DND-41 (cell line): ENCODE measurements around the gene DNAJB1.

Experiments
- ATAC-seq: fragments of 200-7000 bp; cut with Tn5 transposase; 3 replicates; pipeline ENCODE4 v1.9.1; 2021; ENCODE audit warnings: low read depth; ENCODE audit not compliant: insufficient read depth
- DNase-seq: peaks from one replicate; pipeline ENCODE4 v3.0.0-alpha.2; 2020
- H2AFZ ChIP-seq: 2 replicates; pipeline ENCODE4 v1.6.0; 2012; ENCODE audit warnings: low read depth, low read length
- H3K27ac ChIP-seq: 2 replicates; pipeline ENCODE4 v1.5.1; 2012; ENCODE audit warnings: low read length, inconsistent platforms
- H3K27me3 ChIP-seq: fragments of 200-600 bp; sonication (generic); 2 replicates; pipeline ENCODE4 v1.6.0; 2012; ENCODE audit warnings: low read length, mild to moderate bottlenecking, inconsistent platforms; ENCODE audit not compliant: insufficient read depth, poor library complexity
- H3K36me3 ChIP-seq: 2 replicates; pipeline ENCODE4 v1.5.1; 2012; ENCODE audit warnings: low read length, inconsistent platforms; ENCODE audit not compliant: insufficient read depth
- H3K4me1 ChIP-seq: 2 replicates; pipeline ENCODE4 v1.5.1; 2012; ENCODE audit warnings: mild to moderate bottlenecking, low read length; ENCODE audit not compliant: insufficient read depth
- H3K4me2 ChIP-seq: 2 replicates; pipeline ENCODE4 v1.6.0; 2012; ENCODE audit warnings: mild to moderate bottlenecking, moderate library complexity, low read length, inconsistent platforms; ENCODE audit not compliant: insufficient read depth
- H3K4me3 ChIP-seq, 2 experiments: fragments of 200-600 bp in 1 of 2; shearing (Covaris generic) in 1 of 2; 2 replicates each; pipeline ENCODE4 v1.5.1; 2012 to 2016; ENCODE audit warnings: inconsistent platforms in 2 of 2, low read length in 2 of 2, mild to moderate bottlenecking in 2 of 2, low read depth in 1 of 2, moderate library complexity in 1 of 2
- H3K79me2 ChIP-seq: 2 replicates; pipeline ENCODE4 v1.6.0; 2012; ENCODE audit warnings: low read length, inconsistent platforms; ENCODE audit not compliant: insufficient read depth
- H3K9ac ChIP-seq: 2 replicates; pipeline ENCODE4 v1.6.0; 2012; ENCODE audit warnings: low read depth, mild to moderate bottlenecking, inconsistent platforms, low read length, moderate library complexity
- H3K9me3 ChIP-seq: 2 replicates; pipeline ENCODE4 v1.5.1; 2012; ENCODE audit warnings: low read length, moderate library complexity, mild to moderate bottlenecking, inconsistent platforms; ENCODE audit not compliant: insufficient read depth, severe bottlenecking
- H4K20me1 ChIP-seq: 2 replicates; pipeline ENCODE4 v1.6.0; 2012; ENCODE audit warnings: low read length; ENCODE audit not compliant: insufficient read depth
- EZH2 ChIP-seq: IDR thresholded peaks from 3 replicates; pipeline ENCODE4 v1.6.1; 2012; ENCODE audit warnings: borderline replicate concordance, low read depth, mild to moderate bottlenecking, moderate library complexity, low read length, inconsistent platforms; ENCODE audit not compliant: severe bottlenecking
- TF ChIP-seq, protein P1 (sequence below): IDR thresholded peaks from 2 replicates; pipeline ENCODE4 v1.5.1; 2012; ENCODE audit warnings: borderline replicate concordance, low read length, moderate library complexity, mild to moderate bottlenecking; ENCODE audit not compliant: poor library complexity, severe bottlenecking; ENCODE audit errors: extremely low read depth

DNAJB1 gene

GRCh38 chr19:14560776-14561108 lies 42.5 kb upstream of the DNAJB1 start:
- H3K79me2 ChIP-seq, result peaks cover 65% of the 10 kb centered on the region
- no peak for TF ChIP-seq EZH2
- TF ChIP-seq, protein P1, sequence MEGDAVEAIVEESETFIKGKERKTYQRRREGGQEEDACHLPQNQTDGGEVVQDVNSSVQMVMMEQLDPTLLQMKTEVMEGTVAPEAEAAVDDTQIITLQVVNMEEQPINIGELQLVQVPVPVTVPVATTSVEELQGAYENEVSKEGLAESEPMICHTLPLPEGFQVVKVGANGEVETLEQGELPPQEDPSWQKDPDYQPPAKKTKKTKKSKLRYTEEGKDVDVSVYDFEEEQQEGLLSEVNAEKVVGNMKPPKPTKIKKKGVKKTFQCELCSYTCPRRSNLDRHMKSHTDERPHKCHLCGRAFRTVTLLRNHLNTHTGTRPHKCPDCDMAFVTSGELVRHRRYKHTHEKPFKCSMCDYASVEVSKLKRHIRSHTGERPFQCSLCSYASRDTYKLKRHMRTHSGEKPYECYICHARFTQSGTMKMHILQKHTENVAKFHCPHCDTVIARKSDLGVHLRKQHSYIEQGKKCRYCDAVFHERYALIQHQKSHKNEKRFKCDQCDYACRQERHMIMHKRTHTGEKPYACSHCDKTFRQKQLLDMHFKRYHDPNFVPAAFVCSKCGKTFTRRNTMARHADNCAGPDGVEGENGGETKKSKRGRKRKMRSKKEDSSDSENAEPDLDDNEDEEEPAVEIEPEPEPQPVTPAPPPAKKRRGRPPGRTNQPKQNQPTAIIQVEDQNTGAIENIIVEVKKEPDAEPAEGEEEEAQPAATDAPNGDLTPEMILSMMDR, result no peak
- DNase-seq (no peak), ATAC-seq (no peak)
- H2AFZ ChIP-seq, result no peak overlapping the region
- no peaks in the 10 kb centered on the region for H3K27me3 ChIP-seq
- peaks cover 31% of the 10 kb centered on the region for H3K36me3 ChIP-seq
- H3K4me3 ChIP-seq, result no peak overlapping the region
- H3K9ac ChIP-seq, result no peak overlapping the region
- H3K27ac ChIP-seq, result no peak overlapping the region
- no peaks in the 10 kb centered on the region for H3K9me3 ChIP-seq
- no peak overlapping the region for H3K4me2 ChIP-seq
- H4K20me1 ChIP-seq, result peaks cover 73% of the 10 kb centered on the region
- no peaks in the 10 kb centered on the region for H3K4me1 ChIP-seq

- no peak overlapping the region for H3K27ac ChIP-seq
- no peaks in the 10 kb centered on the region for H3K27me3 ChIP-seq
- no peaks in the 10 kb centered on the region for H3K4me1 ChIP-seq
- peaks cover 25% of the 10 kb centered on the region for H3K36me3 ChIP-seq
- ATAC-seq (no peak), DNase-seq (no peak)
- H2AFZ ChIP-seq, result no peak overlapping the region
- peaks cover 70% of the 10 kb centered on the region for H4K20me1 ChIP-seq
- peaks cover 69% of the 10 kb centered on the region for H3K79me2 ChIP-seq
- H3K9ac ChIP-seq, result no peak overlapping the region
- no peak overlapping the region for H3K4me2 ChIP-seq
- H3K9me3 ChIP-seq, result no peaks in the 10 kb centered on the region
- TF ChIP-seq, protein P1, result no peak
- no peak for TF ChIP-seq EZH2
- no peak overlapping the region for H3K4me3 ChIP-seq
Measured at GRCh38 chr19:14559916-14560775, 41.9 kb upstream of the DNAJB1 start.

DNA sequence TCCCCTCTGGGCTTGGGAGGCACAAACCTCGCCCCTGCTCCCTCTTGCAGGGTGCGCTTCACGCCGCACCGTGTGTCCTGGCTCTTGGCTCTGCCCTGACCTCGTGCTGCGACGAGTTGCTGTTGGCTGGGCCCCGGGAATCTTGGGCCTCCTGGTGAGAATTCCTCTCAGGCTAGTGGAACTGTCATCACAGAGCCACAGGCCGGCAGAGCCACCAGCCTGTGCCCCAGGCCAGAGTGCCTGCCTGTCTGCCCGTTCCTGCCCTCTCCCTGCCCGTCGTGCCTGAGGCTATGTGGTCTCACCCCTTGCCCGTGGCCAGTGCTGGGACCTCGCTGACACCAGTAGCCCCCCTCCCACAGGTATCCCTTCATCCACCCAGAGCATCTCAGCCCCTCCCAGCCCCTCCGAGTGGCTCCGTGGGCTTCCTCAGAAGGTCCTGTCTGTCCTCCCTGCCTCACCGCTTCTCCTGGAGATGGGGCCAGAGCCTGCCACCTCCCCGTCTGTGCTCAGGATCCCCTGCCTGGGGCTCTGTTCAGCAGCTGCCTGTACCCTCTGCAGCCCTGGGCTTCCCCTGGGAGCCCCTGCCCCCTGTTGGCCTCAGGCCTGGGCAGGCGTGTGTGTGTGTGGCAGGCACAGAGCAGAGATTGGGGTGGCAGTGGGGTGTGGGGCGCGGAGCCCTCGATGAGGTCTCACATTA lies 40.3 kb upstream of the DNAJB1 start:
- TF ChIP-seq EZH2, result no peak
- TF ChIP-seq, protein P1, result no peak
- no peak overlapping the region for H3K4me3 ChIP-seq
- H3K9ac ChIP-seq, result no peak overlapping the region
- peaks cover 12% of the 10 kb centered on the region for H3K36me3 ChIP-seq
- ATAC-seq, result no peak
- no peaks in the 10 kb centered on the region for H3K27me3 ChIP-seq
- no peak overlapping the region for H3K27ac ChIP-seq
- DNase-seq, result no peak
- peaks cover 84% of the 10 kb centered on the region for H3K79me2 ChIP-seq
- H3K4me2 ChIP-seq, result no peak overlapping the region
- no peak overlapping the region for H2AFZ ChIP-seq
- H4K20me1 ChIP-seq, result peaks cover 78% of the 10 kb centered on the region
- H3K4me1 ChIP-seq, result no peaks in the 10 kb centered on the region
- no peaks in the 10 kb centered on the region for H3K9me3 ChIP-seq
